GM12892 (cell line): Measurements from ENCODE around the gene MICOS13.

Experiments used
- POLR2A ChIP-seq: IDR thresholded peaks from 2 replicates; pipeline ENCODE4 v1.6.1; 2011; ENCODE audit warnings: low read depth, low read length, control low read depth
- POLR2AphosphoS5 ChIP-seq: IDR thresholded peaks from 2 replicates; pipeline ENCODE4 v1.6.1; 2011; ENCODE audit warnings: low read depth, low read length, control low read depth
- TAF1 ChIP-seq: IDR thresholded peaks from 2 replicates; pipeline ENCODE4 v1.6.1; 2011; ENCODE audit warnings: low read depth, mild to moderate bottlenecking, control low read depth, low read length, borderline replicate concordance

GRCh38 chr19:5718579-5719273 is 38.4 kb upstream of the MICOS13 start:
- TF ChIP-seq POLR2A (peak; percentile 56; the same call in 1 of the 2 replicates), POLR2AphosphoS5 (0 out of 2 replicates have a peak, but pooled peaks have one; percentile 66), TAF1 (no peak)
